HepG2 (cell line): ENCODE results near the gene UGT1A7. TPM values are rescaled to one million over a fixed set of nuclear protein-coding genes. Genes with fewer than 3 reads are reported as not detected.
A peak's percentile ranks its signal among the peaks of the same experiment; 100 is the strongest.

Experiments used
- MZF1 ChIP-seq: sonication (generic); formaldehyde crosslinking; IDR thresholded peaks from 2 replicates; pipeline ENCODE4 v1.8.1; 2023; ENCODE audit warnings: mild to moderate bottlenecking, missing genetic modification reagents, borderline replicate concordance
- SNAPC2 ChIP-seq: sonication (generic); formaldehyde crosslinking; IDR thresholded peaks from 2 replicates; pipeline ENCODE4 v1.8.1; 2022; ENCODE audit warnings: mild to moderate bottlenecking, missing genetic modification reagents
- TOE1 ChIP-seq: sonication (generic); formaldehyde crosslinking; IDR thresholded peaks from 2 replicates; pipeline ENCODE4 v1.4.0; 2020; ENCODE audit warnings: mild to moderate bottlenecking, missing genetic modification reagents
- ZNF263 ChIP-seq: sonication (generic); formaldehyde crosslinking; IDR thresholded peaks from 2 replicates; pipeline ENCODE4 v1.4.0; 2020; ENCODE audit warnings: missing genetic modification reagents
- ZNF382 ChIP-seq: sonication (generic); formaldehyde crosslinking; IDR thresholded peaks from 2 replicates; pipeline ENCODE4 v1.5.0; 2020; ENCODE audit warnings: missing genetic modification reagents, mild to moderate bottlenecking, borderline replicate concordance
- ZNF530 ChIP-seq: sonication (generic); formaldehyde crosslinking; IDR thresholded peaks from 2 replicates; pipeline ENCODE4 v1.5.0; 2020; ENCODE audit warnings: low read depth, mild to moderate bottlenecking, missing genetic modification reagents
- polyA plus RNA-seq, 8 experiments: library from polyadenylated mRNA; depleted of rRNA in 3 of 8; stranded (reverse) in 7 of 8; unstranded in 1 of 8; fragments of >200 nt; fragmentation: Illumina TruSeq in 4 of 8; extraction: Trizol in 4 of 8; gene quantifications; 2 replicates each; pipeline versions ENCODE4 v1.2.1 to v1.2.3, GENCODE V29; 2011 to 2016; ENCODE audit warnings: low read depth in 4 of 8, missing spikeins in 1 of 8, mixed read lengths in 1 of 8; ENCODE audit not compliant: insufficient read depth in 1 of 8
- total RNA-seq, 5 experiments: library from RNA; depleted of rRNA; stranded (reverse); fragments of >200 nt; fragmentation: Illumina TruSeq; extraction: Trizol; gene quantifications; 2 replicates each; pipeline ENCODE4 v1.2.3, GENCODE V29; 2016; ENCODE audit warnings: low read depth in 1 of 5
- TF ChIP-seq, protein P1 (sequence below): sonication (generic); formaldehyde crosslinking; IDR thresholded peaks from 2 replicates; pipeline ENCODE4 v1.5.0; 2020; ENCODE audit warnings: mild to moderate bottlenecking, missing genetic modification reagents
- TF ChIP-seq, protein P2 (sequence below): sonication (generic); formaldehyde crosslinking; IDR thresholded peaks from 2 replicates; pipeline ENCODE4 v1.4.0; 2020; ENCODE audit warnings: mild to moderate bottlenecking, missing genetic modification reagents
- TF ChIP-seq, protein P3 (sequence below): sonication (generic); formaldehyde crosslinking; IDR thresholded peaks from 2 replicates; pipeline ENCODE4 v1.4.0; 2020; ENCODE audit warnings: mild to moderate bottlenecking, missing genetic modification reagents
- TF ChIP-seq, protein P4 (sequence below): sonication (generic); formaldehyde crosslinking; IDR thresholded peaks from 2 replicates; pipeline ENCODE4 v1.9.0; 2022; ENCODE audit warnings: missing genetic modification reagents, mild to moderate bottlenecking, borderline replicate concordance
- TF ChIP-seq, protein P5 (sequence below): sonication (generic); formaldehyde crosslinking; IDR thresholded peaks from 2 replicates; pipeline ENCODE4 v1.8.1; 2023; ENCODE audit warnings: mild to moderate bottlenecking, missing genetic modification reagents
- TF ChIP-seq, protein P6 (sequence below): sonication (generic); formaldehyde crosslinking; IDR thresholded peaks from 2 replicates; pipeline ENCODE4 v1.4.0; 2020; ENCODE audit warnings: mild to moderate bottlenecking, missing genetic modification reagents

Gene UGT1A7
- total and polyA plus RNA-seq, 2 of the 13 experiments (the other 11 are each of a cell fraction or from before 2014, with no cell fraction given): not detected

DNA sequence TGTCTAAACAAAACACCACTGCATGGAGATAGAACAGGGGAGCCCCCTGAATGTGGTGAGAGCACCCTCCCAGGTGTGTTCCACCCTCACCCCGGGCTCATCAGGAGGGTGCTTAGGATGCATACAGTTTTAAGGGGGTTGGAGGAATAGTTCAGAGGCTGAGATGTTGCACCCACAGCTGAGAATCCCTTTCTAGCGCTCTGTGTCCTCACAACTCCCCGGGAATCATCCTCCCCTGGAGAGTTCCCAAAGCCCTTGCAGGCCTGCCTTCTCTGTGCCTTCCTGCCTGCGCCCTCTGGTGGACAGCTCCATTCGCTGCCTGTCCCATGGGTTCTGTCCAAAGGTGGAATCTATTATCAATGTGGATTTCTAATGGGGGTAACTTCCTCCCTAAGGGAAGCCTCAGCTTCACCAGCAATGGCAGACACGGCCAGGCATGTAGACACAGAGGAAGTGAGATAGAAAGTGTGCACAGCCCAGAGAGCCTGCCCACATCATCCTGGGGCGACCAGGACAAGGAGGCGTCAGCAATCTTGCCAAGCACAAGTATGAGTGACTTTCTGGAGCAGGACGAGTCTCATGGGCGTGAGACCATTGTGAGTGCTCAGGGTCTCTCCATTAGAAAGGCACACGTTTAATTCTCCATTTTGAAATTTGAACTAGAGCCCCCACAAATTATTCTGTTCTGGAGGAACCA, 29.8 kb downstream of the UGT1A7 start (continued):
- TF ChIP-seq, protein P1, sequence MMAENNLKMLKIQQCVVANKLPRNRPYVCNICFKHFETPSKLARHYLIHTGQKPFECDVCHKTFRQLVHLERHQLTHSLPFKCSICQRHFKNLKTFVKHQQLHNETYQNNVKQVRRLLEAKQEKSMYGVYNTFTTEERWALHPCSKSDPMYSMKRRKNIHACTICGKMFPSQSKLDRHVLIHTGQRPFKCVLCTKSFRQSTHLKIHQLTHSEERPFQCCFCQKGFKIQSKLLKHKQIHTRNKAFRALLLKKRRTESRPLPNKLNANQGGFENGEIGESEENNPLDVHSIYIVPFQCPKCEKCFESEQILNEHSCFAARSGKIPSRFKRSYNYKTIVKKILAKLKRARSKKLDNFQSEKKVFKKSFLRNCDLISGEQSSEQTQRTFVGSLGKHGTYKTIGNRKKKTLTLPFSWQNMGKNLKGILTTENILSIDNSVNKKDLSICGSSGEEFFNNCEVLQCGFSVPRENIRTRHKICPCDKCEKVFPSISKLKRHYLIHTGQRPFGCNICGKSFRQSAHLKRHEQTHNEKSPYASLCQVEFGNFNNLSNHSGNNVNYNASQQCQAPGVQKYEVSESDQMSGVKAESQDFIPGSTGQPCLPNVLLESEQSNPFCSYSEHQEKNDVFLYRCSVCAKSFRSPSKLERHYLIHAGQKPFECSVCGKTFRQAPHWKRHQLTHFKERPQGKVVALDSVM: 0 out of 2 replicates have a peak, but pooled peaks have one; percentile 15
- TF ChIP-seq SNAPC2 (CRISPR knock-in tag) (no peak), ZNF382 (CRISPR knock-in tag) (no peak), TOE1 (no peak), MZF1 (no peak), ZNF263 (peak; percentile 77), ZNF530 (CRISPR knock-in tag) (no peak)
- TF ChIP-seq, protein P2, sequence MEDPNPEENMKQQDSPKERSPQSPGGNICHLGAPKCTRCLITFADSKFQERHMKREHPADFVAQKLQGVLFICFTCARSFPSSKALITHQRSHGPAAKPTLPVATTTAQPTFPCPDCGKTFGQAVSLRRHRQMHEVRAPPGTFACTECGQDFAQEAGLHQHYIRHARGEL: no peak
- TF ChIP-seq, protein P3, sequence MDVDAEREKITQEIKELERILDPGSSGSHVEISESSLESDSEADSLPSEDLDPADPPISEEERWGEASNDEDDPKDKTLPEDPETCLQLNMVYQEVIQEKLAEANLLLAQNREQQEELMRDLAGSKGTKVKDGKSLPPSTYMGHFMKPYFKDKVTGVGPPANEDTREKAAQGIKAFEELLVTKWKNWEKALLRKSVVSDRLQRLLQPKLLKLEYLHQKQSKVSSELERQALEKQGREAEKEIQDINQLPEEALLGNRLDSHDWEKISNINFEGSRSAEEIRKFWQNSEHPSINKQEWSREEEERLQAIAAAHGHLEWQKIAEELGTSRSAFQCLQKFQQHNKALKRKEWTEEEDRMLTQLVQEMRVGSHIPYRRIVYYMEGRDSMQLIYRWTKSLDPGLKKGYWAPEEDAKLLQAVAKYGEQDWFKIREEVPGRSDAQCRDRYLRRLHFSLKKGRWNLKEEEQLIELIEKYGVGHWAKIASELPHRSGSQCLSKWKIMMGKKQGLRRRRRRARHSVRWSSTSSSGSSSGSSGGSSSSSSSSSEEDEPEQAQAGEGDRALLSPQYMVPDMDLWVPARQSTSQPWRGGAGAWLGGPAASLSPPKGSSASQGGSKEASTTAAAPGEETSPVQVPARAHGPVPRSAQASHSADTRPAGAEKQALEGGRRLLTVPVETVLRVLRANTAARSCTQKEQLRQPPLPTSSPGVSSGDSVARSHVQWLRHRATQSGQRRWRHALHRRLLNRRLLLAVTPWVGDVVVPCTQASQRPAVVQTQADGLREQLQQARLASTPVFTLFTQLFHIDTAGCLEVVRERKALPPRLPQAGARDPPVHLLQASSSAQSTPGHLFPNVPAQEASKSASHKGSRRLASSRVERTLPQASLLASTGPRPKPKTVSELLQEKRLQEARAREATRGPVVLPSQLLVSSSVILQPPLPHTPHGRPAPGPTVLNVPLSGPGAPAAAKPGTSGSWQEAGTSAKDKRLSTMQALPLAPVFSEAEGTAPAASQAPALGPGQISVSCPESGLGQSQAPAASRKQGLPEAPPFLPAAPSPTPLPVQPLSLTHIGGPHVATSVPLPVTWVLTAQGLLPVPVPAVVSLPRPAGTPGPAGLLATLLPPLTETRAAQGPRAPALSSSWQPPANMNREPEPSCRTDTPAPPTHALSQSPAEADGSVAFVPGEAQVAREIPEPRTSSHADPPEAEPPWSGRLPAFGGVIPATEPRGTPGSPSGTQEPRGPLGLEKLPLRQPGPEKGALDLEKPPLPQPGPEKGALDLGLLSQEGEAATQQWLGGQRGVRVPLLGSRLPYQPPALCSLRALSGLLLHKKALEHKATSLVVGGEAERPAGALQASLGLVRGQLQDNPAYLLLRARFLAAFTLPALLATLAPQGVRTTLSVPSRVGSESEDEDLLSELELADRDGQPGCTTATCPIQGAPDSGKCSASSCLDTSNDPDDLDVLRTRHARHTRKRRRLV: no peak
- TF ChIP-seq, protein P4, sequence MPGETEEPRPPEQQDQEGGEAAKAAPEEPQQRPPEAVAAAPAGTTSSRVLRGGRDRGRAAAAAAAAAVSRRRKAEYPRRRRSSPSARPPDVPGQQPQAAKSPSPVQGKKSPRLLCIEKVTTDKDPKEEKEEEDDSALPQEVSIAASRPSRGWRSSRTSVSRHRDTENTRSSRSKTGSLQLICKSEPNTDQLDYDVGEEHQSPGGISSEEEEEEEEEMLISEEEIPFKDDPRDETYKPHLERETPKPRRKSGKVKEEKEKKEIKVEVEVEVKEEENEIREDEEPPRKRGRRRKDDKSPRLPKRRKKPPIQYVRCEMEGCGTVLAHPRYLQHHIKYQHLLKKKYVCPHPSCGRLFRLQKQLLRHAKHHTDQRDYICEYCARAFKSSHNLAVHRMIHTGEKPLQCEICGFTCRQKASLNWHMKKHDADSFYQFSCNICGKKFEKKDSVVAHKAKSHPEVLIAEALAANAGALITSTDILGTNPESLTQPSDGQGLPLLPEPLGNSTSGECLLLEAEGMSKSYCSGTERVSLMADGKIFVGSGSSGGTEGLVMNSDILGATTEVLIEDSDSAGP (CRISPR knock-in tag): peak; percentile 43; the same call in 1 of the 2 replicates
- TF ChIP-seq, protein P5, sequence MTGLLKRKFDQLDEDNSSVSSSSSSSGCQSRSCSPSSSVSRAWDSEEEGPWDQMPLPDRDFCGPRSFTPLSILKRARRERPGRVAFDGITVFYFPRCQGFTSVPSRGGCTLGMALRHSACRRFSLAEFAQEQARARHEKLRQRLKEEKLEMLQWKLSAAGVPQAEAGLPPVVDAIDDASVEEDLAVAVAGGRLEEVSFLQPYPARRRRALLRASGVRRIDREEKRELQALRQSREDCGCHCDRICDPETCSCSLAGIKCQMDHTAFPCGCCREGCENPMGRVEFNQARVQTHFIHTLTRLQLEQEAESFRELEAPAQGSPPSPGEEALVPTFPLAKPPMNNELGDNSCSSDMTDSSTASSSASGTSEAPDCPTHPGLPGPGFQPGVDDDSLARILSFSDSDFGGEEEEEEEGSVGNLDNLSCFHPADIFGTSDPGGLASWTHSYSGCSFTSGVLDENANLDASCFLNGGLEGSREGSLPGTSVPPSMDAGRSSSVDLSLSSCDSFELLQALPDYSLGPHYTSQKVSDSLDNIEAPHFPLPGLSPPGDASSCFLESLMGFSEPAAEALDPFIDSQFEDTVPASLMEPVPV (CRISPR knock-in tag): no peak
- TF ChIP-seq, protein P6, sequence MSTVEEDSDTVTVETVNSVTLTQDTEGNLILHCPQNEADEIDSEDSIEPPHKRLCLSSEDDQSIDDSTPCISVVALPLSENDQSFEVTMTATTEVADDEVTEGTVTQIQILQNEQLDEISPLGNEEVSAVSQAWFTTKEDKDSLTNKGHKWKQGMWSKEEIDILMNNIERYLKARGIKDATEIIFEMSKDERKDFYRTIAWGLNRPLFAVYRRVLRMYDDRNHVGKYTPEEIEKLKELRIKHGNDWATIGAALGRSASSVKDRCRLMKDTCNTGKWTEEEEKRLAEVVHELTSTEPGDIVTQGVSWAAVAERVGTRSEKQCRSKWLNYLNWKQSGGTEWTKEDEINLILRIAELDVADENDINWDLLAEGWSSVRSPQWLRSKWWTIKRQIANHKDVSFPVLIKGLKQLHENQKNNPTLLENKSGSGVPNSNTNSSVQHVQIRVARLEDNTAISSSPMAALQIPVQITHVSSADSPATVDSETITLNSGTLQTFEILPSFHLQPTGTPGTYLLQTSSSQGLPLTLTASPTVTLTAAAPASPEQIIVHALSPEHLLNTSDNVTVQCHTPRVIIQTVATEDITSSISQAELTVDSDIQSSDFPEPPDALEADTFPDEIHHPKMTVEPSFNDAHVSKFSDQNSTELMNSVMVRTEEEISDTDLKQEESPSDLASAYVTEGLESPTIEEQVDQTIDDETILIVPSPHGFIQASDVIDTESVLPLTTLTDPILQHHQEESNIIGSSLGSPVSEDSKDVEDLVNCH (CRISPR knock-in tag): no peak
